HG03095 (cell line): ENCODE measurements around the gene PCBP3.
"Not testable (repeated sequence)": the region's sequence is repeated elsewhere in the genome, so short reads cannot be mapped to it uniquely, and the experiment has no call there.

Experiments
- ATAC-seq: cut with Tn5 transposase; IDR thresholded peaks from one replicate; pipeline ENCODE4 v1.9.1; 2021; ENCODE audit warnings: moderate library complexity; ENCODE audit not compliant: unreplicated experiment

The PCBP3 gene

DNA sequence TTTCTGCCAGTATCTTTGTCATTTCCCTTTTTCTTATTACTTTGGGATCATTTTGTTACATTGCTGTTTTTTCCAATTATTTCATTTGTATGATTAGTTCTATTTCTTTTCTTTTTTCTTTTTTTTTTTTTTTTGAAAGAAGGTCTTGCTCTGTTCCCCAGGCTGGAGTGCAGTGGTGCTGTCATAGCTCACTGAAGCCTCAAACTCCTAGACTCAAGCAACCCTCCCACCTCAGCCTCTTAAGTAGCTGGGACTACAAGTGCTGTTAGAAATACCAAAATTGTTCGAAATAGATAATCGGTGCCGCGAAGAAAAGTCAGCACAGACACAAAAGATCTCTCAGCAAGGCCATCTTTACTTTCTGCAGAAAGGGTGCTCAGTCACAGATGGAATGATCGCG, 311.4 kb downstream of the PCBP3 start:
- ATAC-seq: no peak

DNA sequence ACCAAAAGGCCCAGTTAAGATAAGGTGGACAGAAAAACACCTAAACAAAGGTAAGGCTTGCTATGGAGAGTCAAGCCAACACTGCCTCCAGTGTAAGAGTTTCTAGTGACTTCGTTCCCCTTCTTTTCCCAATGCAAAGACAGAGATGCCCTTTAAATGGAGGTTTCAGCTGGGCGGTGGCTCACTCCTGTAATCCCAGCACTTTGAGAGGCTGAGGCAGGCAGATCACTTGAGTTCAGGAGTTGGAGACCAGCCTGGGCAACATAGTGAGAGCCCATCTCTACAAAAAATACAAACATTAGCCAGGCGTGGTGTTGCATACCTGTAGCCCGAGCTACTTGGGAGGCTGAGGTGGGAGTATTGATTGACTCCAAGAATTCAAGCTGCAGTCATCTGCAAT, 314.0 kb downstream of the PCBP3 start:
- no peak for ATAC-seq

DNA sequence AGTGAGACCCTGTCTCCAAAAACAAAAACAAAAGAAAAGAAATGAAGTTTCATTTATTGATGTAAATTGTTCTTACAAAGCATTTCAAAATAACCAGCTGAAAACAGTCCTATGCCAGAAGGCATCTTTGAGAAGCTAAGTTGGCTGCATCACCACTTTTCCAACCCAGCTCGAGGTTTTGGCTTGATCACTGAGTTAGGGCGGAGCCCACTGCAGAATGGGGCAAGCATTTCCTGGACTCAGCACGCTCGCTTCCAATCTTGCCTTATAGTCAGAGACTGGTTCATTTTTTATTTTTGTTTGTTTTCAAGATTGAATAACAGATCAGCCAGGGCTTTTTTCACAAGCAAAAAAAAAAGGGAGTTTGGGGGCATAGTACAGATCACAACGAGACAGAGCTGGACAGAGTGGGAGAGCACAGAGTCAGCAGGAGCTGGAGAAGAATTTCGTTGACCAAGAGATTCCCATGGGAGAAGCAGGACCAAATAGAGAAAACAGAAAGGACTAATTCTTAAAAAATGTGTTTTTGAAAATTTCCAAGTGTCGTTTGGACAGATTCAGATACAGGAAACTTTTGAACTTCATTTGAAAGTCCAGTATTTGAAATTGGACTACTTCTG, 314.6 kb downstream of the PCBP3 start:
- no peak for ATAC-seq

DNA sequence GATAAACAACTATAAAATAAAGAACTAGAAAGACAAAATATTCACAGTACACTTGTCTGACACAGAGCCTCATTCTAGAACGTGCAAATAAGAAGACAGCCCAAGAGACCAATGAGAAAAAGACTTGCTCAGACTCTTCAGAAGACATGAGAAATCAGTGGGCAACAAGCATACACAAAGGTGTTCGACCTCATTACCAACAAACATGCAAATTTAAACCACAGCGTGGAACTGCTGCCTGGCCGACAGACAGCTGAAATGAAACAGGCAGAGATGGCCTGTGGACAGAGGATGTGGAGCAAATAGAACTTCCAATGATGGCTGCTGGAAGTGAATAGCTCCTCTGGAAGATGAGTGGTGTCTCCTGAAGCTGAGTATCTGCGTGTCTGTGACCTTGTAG, 315.7 kb downstream of the PCBP3 start:
- no peak for ATAC-seq

DNA sequence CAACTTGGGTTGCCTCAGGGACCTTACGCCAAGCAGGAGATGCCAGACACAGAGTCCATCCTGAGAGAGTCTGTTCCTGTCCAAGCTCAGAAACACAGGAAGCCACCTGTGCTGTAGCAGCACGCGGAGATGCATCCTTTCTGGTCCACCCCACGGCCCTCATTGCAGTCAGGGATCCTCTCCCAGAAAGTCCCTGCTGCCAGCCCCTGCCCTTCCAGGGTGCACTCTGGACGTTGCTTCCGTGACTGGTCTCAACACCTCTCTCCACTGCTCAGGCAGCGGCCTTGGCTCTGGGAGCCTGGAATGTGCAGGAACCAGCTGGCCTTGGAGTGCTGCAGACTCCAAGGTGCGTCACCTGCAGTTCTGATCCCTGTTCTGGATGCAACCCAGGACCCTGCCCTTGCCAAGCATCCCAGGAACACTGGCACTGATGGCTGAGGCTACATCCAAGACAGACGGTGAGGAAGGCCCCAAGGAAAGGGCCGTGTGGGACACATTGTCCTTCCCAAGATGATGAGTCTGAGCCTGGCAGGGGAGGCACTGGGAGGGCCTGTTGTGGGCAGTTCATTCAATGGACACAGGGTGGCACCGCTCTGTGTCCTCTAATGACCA, 316.4 kb downstream of the PCBP3 start:
- ATAC-seq: no peak

DNA sequence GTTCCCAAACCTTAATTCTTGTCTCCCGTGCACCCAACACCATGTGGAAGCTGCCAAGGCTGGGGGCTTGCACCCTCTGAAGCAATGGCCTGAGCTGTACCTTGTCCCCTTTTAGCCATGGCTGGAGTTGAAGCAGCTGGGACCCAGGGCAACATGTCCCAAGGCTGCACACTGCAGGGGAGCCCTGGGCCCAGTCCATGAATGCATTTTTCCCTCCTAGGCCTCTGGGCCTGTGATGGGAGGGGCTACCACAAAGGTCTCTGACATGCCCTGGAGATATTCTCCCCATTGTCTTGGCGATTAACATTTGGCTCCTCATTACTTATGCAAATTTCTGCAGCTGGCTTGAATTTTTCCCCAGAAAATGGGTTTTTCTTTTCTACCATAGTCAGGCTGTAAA, 317.9 kb downstream of the PCBP3 start:
- not testable (repeated sequence) for ATAC-seq

DNA sequence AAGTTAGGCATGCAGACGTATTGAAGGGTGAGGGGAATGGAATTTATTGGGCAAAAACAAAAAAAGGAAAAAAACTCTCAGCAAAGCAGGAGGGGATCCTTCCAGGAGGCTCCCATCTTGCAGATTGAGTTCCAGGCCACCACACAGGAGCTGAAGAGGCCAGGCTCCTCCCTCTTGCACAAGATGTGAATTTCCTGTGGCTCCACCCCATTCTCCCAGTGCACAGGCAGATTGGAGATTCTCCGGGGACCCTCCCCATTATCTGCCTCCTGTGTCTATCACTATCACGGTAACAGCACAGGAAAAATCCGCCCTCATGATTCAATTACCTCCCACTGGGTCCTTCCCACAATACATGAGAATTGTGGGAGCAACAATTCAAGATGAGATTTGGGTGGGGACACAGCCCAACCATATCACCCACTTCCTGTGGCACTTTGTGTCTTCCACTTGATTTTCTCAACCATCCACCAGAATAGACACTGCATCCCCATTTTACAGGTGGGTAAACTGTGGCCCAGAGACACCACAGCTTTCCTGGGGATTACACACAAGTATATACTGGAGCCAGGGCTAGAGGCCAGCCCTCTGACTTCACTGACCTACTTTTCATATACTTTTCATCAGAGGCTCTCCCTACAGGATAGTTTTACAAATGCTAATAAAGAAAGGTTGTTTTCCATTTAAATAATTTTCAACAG, 319.2 kb downstream of the PCBP3 start:
- no peak for ATAC-seq

DNA sequence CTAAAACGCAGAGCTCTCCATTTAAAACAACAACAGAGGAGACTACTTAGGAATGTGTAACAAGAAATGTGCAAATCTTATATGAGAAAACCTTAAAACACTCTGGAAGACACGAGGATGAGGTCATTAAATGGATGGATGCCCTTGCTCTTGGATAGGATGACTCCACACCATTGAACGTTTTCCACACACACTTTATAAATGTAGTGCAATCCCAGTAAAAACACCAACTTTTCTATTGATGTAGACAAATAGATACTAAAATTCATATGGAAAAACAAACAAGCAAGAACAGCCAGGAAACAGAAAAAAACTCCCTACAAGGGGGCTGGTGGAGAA, 319.7 kb downstream of the PCBP3 start:
- ATAC-seq: no peak

DNA sequence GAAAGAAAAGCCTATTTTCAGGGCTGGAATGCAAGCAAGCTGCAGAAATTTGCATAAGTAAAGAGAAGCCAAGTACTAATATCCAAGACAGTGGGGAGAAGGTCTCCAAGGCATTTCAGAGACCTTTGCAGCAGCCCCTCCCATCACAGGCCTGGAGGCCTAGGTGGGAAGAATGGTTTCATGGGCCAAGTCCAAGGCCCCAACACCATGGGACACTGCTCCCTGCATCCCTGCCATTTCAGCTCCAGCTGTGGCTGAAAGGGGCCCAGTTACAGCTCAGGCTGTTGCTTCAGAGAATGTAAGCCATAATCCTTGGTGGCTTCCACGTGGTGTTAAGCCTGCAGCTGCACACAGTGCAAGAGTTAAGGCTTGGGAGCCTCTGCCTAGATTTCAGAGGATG, 321.1 kb downstream of the PCBP3 start:
- no peak for ATAC-seq

DNA sequence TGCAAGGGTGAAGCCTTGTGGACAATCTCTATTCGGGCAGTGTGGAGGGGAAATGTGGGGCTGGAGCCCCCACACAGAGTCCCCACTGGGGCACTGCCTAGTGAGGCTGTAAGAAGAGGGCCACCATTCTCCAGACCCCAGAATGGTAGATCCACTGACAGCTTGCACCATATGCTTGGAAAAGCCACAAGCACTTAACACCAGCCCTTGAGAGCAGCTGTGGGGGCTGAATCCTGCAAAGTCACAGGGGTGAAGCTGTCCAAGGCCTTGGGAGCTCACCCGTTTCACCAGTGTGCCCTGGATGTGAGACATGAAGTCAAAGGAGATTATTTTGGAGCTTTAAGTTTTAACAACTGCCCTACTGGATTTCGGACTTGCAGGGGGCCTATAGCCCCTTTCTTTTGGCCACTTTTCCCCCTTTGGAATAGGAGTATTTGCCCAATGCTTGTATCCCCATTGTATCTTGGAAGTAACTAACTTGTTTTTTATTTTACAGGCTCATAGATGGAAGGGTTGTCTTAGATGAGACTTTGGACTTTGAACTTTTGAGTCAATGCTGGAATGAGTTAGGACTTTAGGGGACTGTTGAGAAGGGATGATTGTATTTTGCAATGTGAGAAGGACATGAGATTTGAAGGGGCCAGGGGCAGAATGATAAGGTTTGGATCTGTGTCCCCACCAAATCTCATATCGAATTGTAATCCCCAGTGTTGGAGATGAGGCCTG, 321.7 kb downstream of the PCBP3 start:
- ATAC-seq: no peak

DNA sequence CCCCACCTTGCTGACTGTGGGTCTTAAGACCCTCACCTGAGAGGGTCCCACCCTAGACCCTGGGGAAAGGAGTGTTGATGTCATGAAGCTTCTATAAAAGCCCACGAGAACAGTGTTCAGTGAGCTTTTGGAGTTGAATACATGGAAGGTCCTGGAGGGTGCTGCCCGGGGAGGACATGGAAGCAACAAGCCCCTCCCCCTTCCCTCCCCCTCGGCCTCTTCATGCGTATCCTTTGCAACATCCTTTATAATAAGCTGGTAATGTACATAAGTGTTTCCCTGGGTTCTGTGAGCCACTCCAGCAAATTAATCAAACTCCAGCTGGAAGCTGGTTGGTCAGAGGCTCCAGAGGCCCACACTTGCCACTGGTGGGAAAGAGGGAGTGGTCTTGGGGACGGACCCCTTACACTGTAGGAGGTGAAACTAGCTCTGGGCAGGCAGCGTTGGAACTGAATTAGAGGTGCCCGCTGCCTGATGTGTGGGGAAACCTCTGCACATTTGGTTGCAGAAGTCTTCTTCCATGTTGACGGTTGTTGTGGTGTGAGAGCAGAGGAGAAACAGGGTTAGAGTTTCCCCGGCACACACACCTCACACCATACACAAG, 323.4 kb downstream of the PCBP3 start:
- no peak for ATAC-seq

DNA sequence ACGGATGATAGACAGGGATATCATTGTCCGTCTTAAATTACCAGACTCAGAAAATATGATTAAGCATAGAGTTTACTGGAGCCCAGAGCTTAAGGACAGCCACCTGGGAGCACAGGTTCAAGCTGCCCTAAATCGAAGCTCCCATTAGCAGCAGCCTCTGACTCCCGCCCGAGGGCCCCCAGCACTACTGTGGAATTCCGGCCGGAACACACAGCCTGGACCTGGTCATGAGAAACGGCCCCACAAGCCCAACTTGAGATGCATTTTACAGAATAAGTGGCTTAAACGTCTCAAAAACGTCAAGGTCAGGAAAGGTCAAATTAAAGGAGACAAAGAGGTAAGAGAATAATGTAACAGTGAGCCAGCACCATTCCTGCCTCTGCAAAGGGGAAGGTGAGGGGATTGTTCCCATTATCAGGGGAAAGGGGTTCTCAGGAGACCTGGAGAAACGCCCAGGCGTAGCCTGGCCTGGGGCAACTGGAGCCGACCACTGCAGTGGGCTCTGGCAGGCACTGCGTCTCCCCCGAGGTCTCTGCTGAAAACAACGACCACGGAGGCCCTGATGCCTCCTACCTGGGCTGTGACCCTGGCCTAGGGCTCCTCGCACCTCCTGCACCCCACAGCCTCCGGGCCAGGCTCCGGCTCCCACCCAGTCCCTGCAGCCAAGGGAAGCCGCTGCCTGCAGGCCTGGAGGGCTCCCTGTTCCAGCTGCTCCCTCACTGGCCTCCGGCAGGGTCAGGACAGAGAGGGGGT, 326.6 kb downstream of the PCBP3 start:
- no peak for ATAC-seq

DNA sequence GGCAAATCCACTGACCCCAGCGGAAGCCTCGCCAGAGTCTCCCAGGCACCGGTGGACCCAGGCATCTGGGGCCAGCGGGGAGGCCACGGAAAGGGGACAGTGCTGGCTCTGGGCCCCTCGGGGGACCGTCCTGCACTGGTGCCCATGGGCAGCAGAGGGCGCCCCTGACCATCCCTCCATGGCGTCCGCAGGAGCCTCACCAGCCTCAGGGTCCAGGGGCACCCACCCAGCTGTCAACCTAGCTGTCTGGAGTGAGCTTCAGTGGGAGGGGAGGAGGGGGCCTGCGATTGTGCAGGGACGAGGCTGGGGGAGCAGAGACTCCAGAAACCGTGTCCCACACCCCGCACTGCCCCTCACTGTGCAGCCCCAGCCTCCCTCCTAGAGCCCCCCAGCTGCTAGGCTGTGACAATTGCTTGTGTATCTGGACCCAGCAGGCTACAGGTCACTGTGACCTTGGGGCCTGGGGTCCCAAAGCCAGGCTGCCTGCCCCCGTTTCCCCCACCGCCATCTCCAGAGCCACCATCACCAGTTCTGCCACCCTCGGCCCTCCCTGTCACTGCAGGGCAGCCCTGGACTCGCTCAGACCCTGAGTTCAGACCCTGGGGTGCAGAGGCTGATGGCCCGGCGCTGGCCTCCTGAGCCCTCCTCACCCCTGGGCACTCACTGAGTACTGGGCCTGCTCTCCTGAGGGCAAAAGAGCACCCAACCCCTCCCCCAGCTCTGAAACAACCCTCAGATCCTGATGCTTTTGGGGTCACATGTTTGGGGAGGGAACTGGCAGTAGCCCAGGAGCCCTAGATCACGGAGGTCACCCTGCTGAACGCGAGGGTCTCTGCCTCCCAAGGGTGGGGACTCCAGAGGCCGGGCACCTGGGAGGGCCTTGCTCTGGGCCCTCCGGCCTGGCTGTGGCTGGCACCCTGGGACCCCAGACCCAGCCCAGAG, 327.4 kb downstream of the PCBP3 start:
- no peak for ATAC-seq

DNA sequence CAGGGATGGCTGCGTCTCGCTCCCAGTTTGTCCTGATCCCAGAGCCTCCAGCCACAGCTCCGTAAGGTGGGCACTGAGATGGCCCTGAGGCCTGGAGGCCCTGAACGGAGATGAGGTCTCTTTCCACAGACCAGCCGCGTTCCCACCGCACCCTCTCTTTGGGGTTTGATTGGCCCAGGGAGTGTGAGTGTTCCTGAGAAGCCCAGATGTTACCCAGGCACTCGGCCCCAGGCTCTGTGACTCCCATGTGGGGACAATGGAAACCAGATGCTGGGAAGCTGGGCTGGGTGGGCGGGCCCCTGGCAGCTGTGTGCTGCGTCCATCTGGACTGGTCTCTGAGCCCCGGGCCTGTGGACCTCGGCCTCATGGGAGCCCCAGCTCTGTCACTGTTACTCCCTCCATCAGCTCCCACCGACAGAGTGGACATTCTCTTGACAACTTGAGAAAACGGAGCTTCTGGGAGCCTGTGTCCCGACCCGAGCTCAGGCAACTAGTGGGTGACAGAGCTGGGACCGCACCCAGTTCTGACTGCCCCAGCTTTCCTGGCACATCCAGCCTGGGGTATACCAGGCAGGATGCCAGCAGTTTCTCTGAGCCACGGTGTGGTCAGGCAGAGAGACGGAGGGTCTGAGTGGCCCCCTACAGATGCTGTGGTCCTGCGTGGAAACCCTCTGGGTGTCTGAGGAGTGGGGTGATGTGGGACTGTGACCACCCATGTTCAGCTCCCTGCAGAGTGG, 328.3 kb downstream of the PCBP3 start:
- no peak for ATAC-seq

DNA sequence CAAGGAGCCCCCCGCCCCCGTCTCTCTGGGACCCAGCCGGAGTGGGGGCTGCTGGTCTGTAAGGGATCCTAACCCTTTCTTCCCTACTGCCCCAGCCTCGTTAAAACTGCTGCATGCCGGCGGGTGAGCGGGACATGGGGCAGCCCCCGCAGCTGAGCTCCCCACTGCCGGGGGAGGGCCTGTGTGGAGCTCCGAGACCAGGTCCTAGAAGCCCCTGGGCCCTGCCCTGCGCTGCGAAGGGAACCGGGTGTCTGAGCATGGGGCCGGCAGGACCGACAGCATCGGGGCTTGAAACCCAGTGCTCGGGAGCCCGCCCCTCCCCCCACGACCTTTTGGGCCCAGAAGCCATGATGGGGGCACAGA, 328.8 kb downstream of the PCBP3 start:
- no peak for ATAC-seq

DNA sequence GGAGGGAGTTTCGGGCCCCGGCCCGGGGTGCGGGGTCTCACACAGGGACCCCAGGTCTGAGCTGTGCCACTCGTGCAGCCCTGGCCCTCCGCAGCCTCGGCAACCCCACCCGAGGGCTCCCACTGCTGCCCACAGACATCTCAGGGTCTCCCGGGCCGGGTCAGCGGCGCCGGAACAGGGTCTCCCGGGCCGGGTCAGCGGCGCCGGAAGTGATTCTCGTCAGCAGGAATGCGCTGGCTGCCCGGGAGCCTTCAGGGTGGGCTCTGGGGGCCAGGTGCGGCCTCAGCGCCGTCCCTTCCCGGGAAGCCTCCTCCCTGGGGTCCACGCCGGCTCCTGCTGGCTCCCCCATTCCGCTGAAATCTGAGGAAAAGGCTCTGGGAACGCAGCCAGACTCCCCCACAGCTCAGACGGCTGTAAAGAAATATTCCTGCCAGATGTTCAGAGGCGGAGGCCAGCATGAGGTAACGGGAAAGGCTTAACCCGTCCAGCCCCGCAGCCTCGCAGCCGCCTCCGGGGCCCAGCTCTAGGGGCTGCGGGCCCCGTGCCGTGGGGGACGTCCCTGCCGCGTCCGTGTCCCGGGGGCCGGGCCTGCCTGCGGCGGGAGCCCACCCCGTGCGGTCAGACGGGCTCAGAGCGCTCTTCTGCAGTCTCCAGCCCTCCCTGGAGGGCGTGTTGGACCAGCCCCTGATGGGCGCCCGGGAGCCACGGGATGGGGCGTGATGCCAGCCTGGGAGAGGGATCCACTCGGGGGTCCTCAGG, 329.4 kb downstream of the PCBP3 start:
- ATAC-seq: no peak

DNA sequence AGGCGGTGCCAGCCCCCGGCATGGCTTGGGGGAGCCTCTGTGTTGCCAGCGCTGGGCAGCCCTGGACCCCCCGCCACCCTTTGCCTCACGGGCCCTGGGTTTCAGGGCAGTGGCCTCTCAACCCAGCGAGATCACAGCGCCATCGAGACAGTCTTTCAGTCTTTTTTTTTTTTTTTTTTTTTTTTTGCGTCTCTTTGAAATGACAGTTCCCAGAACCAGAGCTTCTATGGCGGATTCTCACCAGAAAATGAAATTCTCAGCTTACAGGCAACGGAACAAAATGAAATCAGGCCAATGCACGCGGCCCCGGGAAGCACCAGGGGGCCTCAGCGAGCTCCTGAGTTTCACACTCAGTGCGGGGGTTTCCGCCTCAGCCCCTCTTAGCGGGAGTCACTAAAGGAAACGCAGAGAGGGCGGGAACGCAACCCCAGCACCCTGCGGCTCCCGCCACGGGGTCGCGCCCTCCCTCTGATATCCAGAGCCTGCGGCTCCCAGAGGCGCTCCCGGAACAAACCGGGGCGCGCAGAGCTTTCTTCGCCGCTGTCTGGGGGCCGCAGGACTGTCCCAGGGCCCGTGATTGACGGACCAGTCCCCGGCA, 330.0 kb downstream of the PCBP3 start:
- ATAC-seq: peak; percentile 50
